HepG2 (cell line): ENCODE results near the gene TRAF3. TPM values are rescaled to one million over a fixed set of nuclear protein-coding genes. Genes with fewer than 3 reads are reported as not detected.

Source experiments
- ATAC-seq: fragments of 200-7000 bp; cut with Tn5 transposase; 3 replicates; pipeline ENCODE4 v1.9.1; 2020; ENCODE audit warnings: mild to moderate bottlenecking, moderate library complexity
- BruUV-seq: library from RNA; stranded (reverse); fragments of 400-500 nt; replicated peaks from 2 replicates; lab custom pipeline; 2021; lab: Mats Ljungman, UMichigan
- CTCF ChIA-PET: fragments of 300-600 bp; formaldehyde crosslinking; extraction: SDS; loops from one replicate; lab custom pipeline; 2021; ENCODE audit warnings: low total read pairs, inconsistent platforms, low intra/inter-chr PET ratio; lab: Yijun Ruan, JAX
- POLR2A ChIA-PET: fragments of 350-600 bp; sonication (Branson Sonifier 250); formaldehyde crosslinking; loops from one replicate; lab custom pipeline; 2020; ENCODE audit warnings: antibody characterized with exemption, inconsistent platforms; lab: Yijun Ruan, JAX
- DNase-seq: peaks from one replicate; pipeline ENCODE4 v3.0.0-alpha.2; 2015; ENCODE audit warnings: low spot score
- FAIRE-seq: peaks from 3 replicates; lab custom pipeline; 2011; peaks lifted over from hg19 to GRCh38; lab: Jason Lieb, UNC
- H2AFZ ChIP-seq: one replicate; pipeline ENCODE4 v1.6.1; 2011; ENCODE audit warnings: low read length, inconsistent platforms
- H3K27ac ChIP-seq: fragments of 300-600 bp; 3 replicates; pipeline ENCODE4 v1.8.0; 2011; ENCODE audit warnings: mixed run types, mild to moderate bottlenecking, mixed read lengths, low read length, inconsistent platforms; ENCODE audit not compliant: insufficient read depth; ENCODE audit errors: extremely low read length
- H3K27me3 ChIP-seq, 2 experiments: fragments of 200-600 bp in 1 of 2; 2 replicates in 1 of 2; 3 replicates in 1 of 2; pipeline versions ENCODE4 v1.6.0 to v1.8.0; 2011; ENCODE audit warnings: low read length in 2 of 2, mild to moderate bottlenecking in 2 of 2, moderate library complexity in 2 of 2, inconsistent platforms in 1 of 2; ENCODE audit not compliant: insufficient read depth in 2 of 2, control insufficient read depth in 1 of 2
- H3K36me3 ChIP-seq, 2 experiments: fragments of 200-600 bp in 1 of 2; replicated peaks in 1 of 2; 2 replicates in 1 of 2; 3 replicates in 1 of 2; pipeline versions ENCODE4 v1.5.1 to v1.8.0; 2011; ENCODE audit warnings: low read length in 2 of 2, inconsistent platforms in 1 of 2; ENCODE audit not compliant: insufficient read depth in 2 of 2, control insufficient read depth in 1 of 2
- H3K4me1 ChIP-seq: 2 replicates; pipeline ENCODE4 v1.5.1; 2012; ENCODE audit warnings: low read length, inconsistent platforms; ENCODE audit not compliant: insufficient read depth
- H3K4me2 ChIP-seq: 2 replicates; pipeline ENCODE4 v1.6.0; 2011; ENCODE audit warnings: low read depth, low read length, inconsistent platforms
- H3K4me3 ChIP-seq, 3 experiments: fragments of 200-600 bp in 1 of 3; sonication (generic), shearing (Covaris generic) in 1 of 3; replicated peaks in 1 of 3; 2 replicates each; pipeline ENCODE4 v1.5.1; 2011 to 2016; ENCODE audit warnings: low read length in 3 of 3, inconsistent platforms in 2 of 3, low read depth in 2 of 3, mild to moderate bottlenecking in 2 of 3, control low read depth in 1 of 3, mixed read lengths in 1 of 3; ENCODE audit not compliant: insufficient read depth in 1 of 3
- H3K79me2 ChIP-seq: one replicate; pipeline ENCODE4 v1.6.1; 2011; ENCODE audit warnings: low read length, inconsistent platforms; ENCODE audit not compliant: insufficient read depth
- H3K9ac ChIP-seq: 2 replicates; pipeline ENCODE4 v1.6.0; 2011; ENCODE audit warnings: mild to moderate bottlenecking, low read depth, low read length, inconsistent platforms; ENCODE audit not compliant: insufficient read depth
- H3K9me3 ChIP-seq: 2 replicates; pipeline ENCODE4 v1.5.1; 2012; ENCODE audit warnings: mild to moderate bottlenecking, low read length
- H4K20me1 ChIP-seq: 2 replicates; pipeline ENCODE4 v1.6.0; 2011; ENCODE audit warnings: inconsistent platforms, mild to moderate bottlenecking, low read length, moderate library complexity; ENCODE audit not compliant: insufficient read depth
- JUND ChIP-seq: sonication (generic); formaldehyde crosslinking; IDR thresholded peaks from 2 replicates; pipeline ENCODE4 v1.8.0; 2022; ENCODE audit warnings: mild to moderate bottlenecking, missing genetic modification reagents
- ONECUT2 ChIP-seq: sonication (generic); formaldehyde crosslinking; IDR thresholded peaks from 2 replicates; pipeline ENCODE4 v1.4.0; 2020; ENCODE audit warnings: missing genetic modification reagents
- PHF20 ChIP-seq: sonication (generic); formaldehyde crosslinking; IDR thresholded peaks from 2 replicates; pipeline ENCODE4 v1.5.0; 2020; ENCODE audit warnings: mild to moderate bottlenecking, missing genetic modification reagents
- SOX13 ChIP-seq, 3 experiments: fragments of 450-650 bp in 1 of 3; sonication (generic) in 1 of 3; formaldehyde crosslinking in 1 of 3; IDR thresholded peaks in 2 of 3; conservative IDR thresholded peaks in 1 of 3; 2 replicates each; pipeline versions ENCODE4 v1.5.0 to v1.6.1; 2016 to 2020; ENCODE audit warnings: antibody characterized with exemption in 1 of 3, mild to moderate bottlenecking in 1 of 3, missing compliant biosample characterization in 1 of 3, missing genetic modification reagents in 1 of 3, moderate library complexity in 1 of 3
- ZNF275 ChIP-seq: sonication (generic); formaldehyde crosslinking; IDR thresholded peaks from 2 replicates; pipeline ENCODE4 v1.8.0; 2022; ENCODE audit warnings: missing genetic modification reagents, mild to moderate bottlenecking, inconsistent platforms, borderline replicate concordance
- WGBS: methylation state at CpG from one replicate; pipeline ENCODE4 v1.1.6; 2017; ENCODE audit warnings: low lambda C conversion rate; 5-methylcytosine and 5-hydroxymethylcytosine counted together
- in situ Hi-C: cut with HindIII; loops from 2 replicates; pipeline ENCODE4 v1.10.0; 2017; ENCODE audit warnings: low pct_unique_long_range_greater_than_20kb; ENCODE audit not compliant: extremely low pct_ligation_motif_present
- intact Hi-C: fragments of 100-400 bp; cut with micrococcal nuclease; formaldehyde crosslinking; loops from one replicate; pipeline ENCODE4 v1.10.0; 2022; ENCODE audit not compliant: unreplicated experiment
- polyA plus RNA-seq, 8 experiments: library from polyadenylated mRNA; depleted of rRNA in 3 of 8; stranded (reverse) in 7 of 8; unstranded in 1 of 8; fragments of >200 nt; fragmentation: Illumina TruSeq in 4 of 8; extraction: Trizol in 4 of 8; gene quantifications; 2 replicates each; pipeline versions ENCODE4 v1.2.1 to v1.2.3, GENCODE V29; 2011 to 2016; ENCODE audit warnings: low read depth in 4 of 8, missing spikeins in 1 of 8, mixed read lengths in 1 of 8; ENCODE audit not compliant: insufficient read depth in 1 of 8
- total RNA-seq, 5 experiments: library from RNA; depleted of rRNA; stranded (reverse); fragments of >200 nt; fragmentation: Illumina TruSeq; extraction: Trizol; gene quantifications; 2 replicates each; pipeline ENCODE4 v1.2.3, GENCODE V29; 2016; ENCODE audit warnings: low read depth in 1 of 5
- TF ChIP-seq, protein P1 (sequence below): sonication (generic); formaldehyde crosslinking; IDR thresholded peaks from 2 replicates; pipeline ENCODE4 v1.5.0; 2020; ENCODE audit warnings: missing genetic modification reagents
- TF ChIP-seq, protein P2 (sequence below): sonication (generic); formaldehyde crosslinking; IDR thresholded peaks from 2 replicates; pipeline ENCODE4 v1.4.0; 2020; ENCODE audit warnings: missing genetic modification reagents; ENCODE audit errors: not compliant biosample characterization
- TF ChIP-seq, protein P3 (sequence below): sonication (generic); formaldehyde crosslinking; IDR thresholded peaks from 2 replicates; pipeline ENCODE4 v1.4.0; 2020; ENCODE audit warnings: missing genetic modification reagents

Gene TRAF3
- total and polyA plus RNA-seq, 2 of the 13 experiments (the other 11 are each of a cell fraction or from before 2014, with no cell fraction given): 6.9 to 12.2 TPM

DNA sequence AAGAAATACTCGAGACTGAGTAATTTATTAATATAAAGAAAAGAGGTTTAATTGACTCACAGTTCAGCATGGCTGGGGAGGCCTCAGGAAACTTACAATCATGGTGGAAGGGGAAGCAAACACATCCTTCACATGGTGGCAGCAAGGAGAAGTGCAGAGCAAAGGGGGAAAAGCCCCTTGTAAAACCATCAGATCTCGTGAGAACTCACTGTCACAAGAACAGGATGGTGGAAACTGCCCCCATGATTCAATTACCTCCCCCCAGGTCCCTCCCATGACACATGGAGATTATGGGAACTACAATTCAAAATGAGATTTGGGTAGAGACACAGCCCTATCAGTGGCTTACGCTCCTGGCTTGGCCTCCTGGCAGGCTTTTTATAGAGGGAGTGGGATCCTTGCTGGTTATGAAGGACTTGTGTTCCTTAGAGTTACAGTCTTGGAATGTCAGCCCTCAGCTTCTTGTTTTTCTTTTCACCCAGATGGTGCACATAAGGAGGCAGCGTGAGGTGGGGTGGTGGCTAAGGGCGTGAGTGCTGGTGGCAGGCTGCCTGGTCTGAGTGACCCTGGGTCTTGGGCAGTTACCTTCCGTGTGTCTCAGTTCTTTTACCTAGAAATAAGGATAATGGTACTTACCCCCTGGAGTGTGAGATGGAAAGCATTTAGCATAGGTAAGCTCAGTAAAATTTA lies 25.7 kb downstream of the TRAF3 start:
- WGBS: 95% methylated on average over 6 of the region's 6 CpGs

More for the DNA sequence above, 25.7 kb downstream of the TRAF3 start:
- POLR2A ChIA-PET: no interaction called here
- Histone ChIP-seq H4K20me1 (no peaks in the 10 kb centered on the region), H3K4me1 (0 out of 2 replicates have a peak, but pooled peaks cover 5% of the 10 kb centered on the region), H3K27ac (no peak overlapping the region), H3K9ac (no peak overlapping the region), H3K4me3 (no peak overlapping the region), H3K9me3 (no peaks in the 10 kb centered on the region), H3K4me2 (no peak overlapping the region), H3K36me3 (no peaks in the 10 kb centered on the region), H3K27me3 (no peaks in the 10 kb centered on the region), H2AFZ (no peak overlapping the region), H3K79me2 (no peaks in the 10 kb centered on the region)
- BruUV-seq: no TSS peak
- DNase-seq: no peak
- no peak for ATAC-seq
- CTCF ChIA-PET: no interaction called here
- intact Hi-C loops: no loop called here
- no peak for FAIRE-seq
- TF ChIP-seq ZNF275 (CRISPR knock-in tag): no peak
- TF ChIP-seq, protein P1, sequence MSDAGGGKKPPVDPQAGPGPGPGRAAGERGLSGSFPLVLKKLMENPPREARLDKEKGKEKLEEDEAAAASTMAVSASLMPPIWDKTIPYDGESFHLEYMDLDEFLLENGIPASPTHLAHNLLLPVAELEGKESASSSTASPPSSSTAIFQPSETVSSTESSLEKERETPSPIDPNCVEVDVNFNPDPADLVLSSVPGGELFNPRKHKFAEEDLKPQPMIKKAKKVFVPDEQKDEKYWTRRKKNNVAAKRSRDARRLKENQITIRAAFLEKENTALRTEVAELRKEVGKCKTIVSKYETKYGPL (CRISPR knock-in tag): no peak
- no peak for TF ChIP-seq ONECUT2
- TF ChIP-seq, protein P2, sequence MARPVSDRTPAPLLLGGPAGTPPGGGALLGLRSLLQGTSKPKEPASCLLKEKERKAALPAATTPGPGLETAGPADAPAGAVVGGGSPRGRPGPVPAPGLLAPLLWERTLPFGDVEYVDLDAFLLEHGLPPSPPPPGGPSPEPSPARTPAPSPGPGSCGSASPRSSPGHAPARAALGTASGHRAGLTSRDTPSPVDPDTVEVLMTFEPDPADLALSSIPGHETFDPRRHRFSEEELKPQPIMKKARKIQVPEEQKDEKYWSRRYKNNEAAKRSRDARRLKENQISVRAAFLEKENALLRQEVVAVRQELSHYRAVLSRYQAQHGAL: no peak
- TF ChIP-seq PHF20 (CRISPR knock-in tag): no peak
- no peak for TF ChIP-seq SOX13 (IDR thresholded peaks at IDR 0.05)
- no peak for TF ChIP-seq SOX13 (CRISPR knock-in tag; conservative IDR thresholded peaks at IDR 0.05 in 1 of 2, IDR thresholded peaks at IDR 0.05 in 1 of 2)
- TF ChIP-seq, protein P3, sequence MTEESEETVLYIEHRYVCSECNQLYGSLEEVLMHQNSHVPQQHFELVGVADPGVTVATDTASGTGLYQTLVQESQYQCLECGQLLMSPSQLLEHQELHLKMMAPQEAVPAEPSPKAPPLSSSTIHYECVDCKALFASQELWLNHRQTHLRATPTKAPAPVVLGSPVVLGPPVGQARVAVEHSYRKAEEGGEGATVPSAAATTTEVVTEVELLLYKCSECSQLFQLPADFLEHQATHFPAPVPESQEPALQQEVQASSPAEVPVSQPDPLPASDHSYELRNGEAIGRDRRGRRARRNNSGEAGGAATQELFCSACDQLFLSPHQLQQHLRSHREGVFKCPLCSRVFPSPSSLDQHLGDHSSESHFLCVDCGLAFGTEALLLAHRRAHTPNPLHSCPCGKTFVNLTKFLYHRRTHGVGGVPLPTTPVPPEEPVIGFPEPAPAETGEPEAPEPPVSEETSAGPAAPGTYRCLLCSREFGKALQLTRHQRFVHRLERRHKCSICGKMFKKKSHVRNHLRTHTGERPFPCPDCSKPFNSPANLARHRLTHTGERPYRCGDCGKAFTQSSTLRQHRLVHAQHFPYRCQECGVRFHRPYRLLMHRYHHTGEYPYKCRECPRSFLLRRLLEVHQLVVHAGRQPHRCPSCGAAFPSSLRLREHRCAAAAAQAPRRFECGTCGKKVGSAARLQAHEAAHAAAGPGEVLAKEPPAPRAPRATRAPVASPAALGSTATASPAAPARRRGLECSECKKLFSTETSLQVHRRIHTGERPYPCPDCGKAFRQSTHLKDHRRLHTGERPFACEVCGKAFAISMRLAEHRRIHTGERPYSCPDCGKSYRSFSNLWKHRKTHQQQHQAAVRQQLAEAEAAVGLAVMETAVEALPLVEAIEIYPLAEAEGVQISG (CRISPR knock-in tag): no peak
- TF ChIP-seq JUND (CRISPR knock-in tag): no peak
- in situ Hi-C loops: no loop called here
